HG02973 (cell line): ENCODE data around the gene NBEA.

Source experiments
- ATAC-seq: cut with Tn5 transposase; IDR thresholded peaks from one replicate; pipeline ENCODE4 v1.9.1; 2021; ENCODE audit warnings: moderate library complexity; ENCODE audit not compliant: unreplicated experiment

Gene NBEA

GRCh38 chr13:35697186-35697730 lies 755.2 kb downstream of the NBEA start:
- ATAC-seq, result no peak

- no peak for ATAC-seq
Measured at GRCh38 chr13:35698911-35699576, 757.0 kb downstream of the NBEA start.

- no peak for ATAC-seq
Measured at GRCh38 chr13:35699825-35700510, 757.9 kb downstream of the NBEA start.

GRCh38 chr13:35700671-35701070 lies 758.6 kb downstream of the NBEA start:
- no peak for ATAC-seq

- ATAC-seq, result no peak
Measured at GRCh38 chr13:35702316-35702715, 760.2 kb downstream of the NBEA start.

GRCh38 chr13:35703061-35703460 lies 761.0 kb downstream of the NBEA start:
- ATAC-seq, result no peak

GRCh38 chr13:35704331-35704730 lies 762.3 kb downstream of the NBEA start:
- no peak for ATAC-seq

GRCh38 chr13:35706281-35706680 lies 764.2 kb downstream of the NBEA start:
- no peak for ATAC-seq

GRCh38 chr13:35706721-35707120 lies 764.7 kb downstream of the NBEA start:
- ATAC-seq, result no peak

GRCh38 chr13:35711909-35712308 lies 769.8 kb downstream of the NBEA start:
- no peak for ATAC-seq

GRCh38 chr13:35712907-35713761 lies 771.1 kb downstream of the NBEA start:
- ATAC-seq, result no peak

- no peak for ATAC-seq
Measured at GRCh38 chr13:35714121-35714520, 772.1 kb downstream of the NBEA start.

GRCh38 chr13:35714588-35715377 lies 772.7 kb downstream of the NBEA start:
- no peak for ATAC-seq

GRCh38 chr13:35716186-35716585 lies 774.1 kb downstream of the NBEA start:
- no peak for ATAC-seq

- ATAC-seq, result no peak
Measured at GRCh38 chr13:35716729-35717128, 774.7 kb downstream of the NBEA start.

- no peak for ATAC-seq
Measured at GRCh38 chr13:35718084-35718483, 776.0 kb downstream of the NBEA start.

- ATAC-seq, result no peak
Measured at GRCh38 chr13:35720290-35720689, 778.2 kb downstream of the NBEA start.

- ATAC-seq, result no peak
Measured at GRCh38 chr13:35720690-35721554, 778.9 kb downstream of the NBEA start.
